Spleen (tissue), 7 donors: ENCODE results near the gene SLC25A26.

Experiments
- POLR2A ChIP-seq, 3 donors: fragments of 450-650 bp; IDR thresholded peaks; one replicate each; pipeline ENCODE4 v1.5.1; 2017; ENCODE audit warnings: antibody characterized with exemption in 3 of 3, mild to moderate bottlenecking in 1 of 3
- POLR2AphosphoS5 ChIP-seq, 3 donors: sonication (generic); formaldehyde crosslinking; IDR thresholded peaks; one replicate each; pipeline ENCODE4 v1.5.1; 2017; ENCODE audit warnings: antibody characterized with exemption in 3 of 3
- TF ChIP-seq, protein P1 (sequence below), 11 experiments: fragments of 200-600 bp in 7 of 11; fragments of 450-650 bp in 4 of 11; sonication (generic) in 4 of 11; IDR thresholded peaks in 8 of 11; conservative IDR thresholded peaks in 3 of 11; 1 replicate in 7 of 11; 2 replicates in 4 of 11; pipeline versions ENCODE4 v1.4.0 to v1.8.0; 2016 to 2021; ENCODE audit warnings: antibody characterized with exemption in 11 of 11, inconsistent platforms in 4 of 11, mild to moderate bottlenecking in 1 of 11
- donor health status: DM: no; HTN: no; CAD: no; lungs with moderate emphysema.
- donor health status: DM: no; HTN: no; CAD: no.
- donor health status: DM: no; HTN: no; CAD: no.

DNA sequence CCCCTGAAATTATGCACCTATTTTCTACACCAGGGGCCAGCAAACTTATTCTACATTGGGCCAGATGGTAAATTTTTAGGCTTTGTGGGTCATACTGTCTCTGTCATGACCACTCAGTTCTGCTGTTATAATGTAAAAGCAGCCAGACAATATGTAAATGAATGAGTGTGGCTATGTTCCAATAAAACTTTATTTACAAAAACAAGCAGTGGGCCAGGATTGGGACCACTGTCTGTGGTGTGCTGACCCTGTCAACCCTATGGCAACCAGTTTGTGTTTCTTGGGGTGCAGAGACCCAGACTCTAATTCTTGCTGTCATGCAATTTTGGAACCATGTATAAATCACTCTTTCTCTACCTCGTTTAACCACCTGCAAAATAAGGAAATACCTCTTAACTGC, 205.3 kb downstream of the SLC25A26 start:
- TF ChIP-seq, protein P1, sequence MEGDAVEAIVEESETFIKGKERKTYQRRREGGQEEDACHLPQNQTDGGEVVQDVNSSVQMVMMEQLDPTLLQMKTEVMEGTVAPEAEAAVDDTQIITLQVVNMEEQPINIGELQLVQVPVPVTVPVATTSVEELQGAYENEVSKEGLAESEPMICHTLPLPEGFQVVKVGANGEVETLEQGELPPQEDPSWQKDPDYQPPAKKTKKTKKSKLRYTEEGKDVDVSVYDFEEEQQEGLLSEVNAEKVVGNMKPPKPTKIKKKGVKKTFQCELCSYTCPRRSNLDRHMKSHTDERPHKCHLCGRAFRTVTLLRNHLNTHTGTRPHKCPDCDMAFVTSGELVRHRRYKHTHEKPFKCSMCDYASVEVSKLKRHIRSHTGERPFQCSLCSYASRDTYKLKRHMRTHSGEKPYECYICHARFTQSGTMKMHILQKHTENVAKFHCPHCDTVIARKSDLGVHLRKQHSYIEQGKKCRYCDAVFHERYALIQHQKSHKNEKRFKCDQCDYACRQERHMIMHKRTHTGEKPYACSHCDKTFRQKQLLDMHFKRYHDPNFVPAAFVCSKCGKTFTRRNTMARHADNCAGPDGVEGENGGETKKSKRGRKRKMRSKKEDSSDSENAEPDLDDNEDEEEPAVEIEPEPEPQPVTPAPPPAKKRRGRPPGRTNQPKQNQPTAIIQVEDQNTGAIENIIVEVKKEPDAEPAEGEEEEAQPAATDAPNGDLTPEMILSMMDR (IDR thresholded peaks at IDR 0.05 in 8 of 11, conservative IDR thresholded peaks at IDR 0.05 in 3 of 11) = no peak
- TF ChIP-seq POLR2A (IDR thresholded peaks at IDR 0.05) = no peak
- TF ChIP-seq POLR2AphosphoS5 (IDR thresholded peaks at IDR 0.05) = no peak
